Retinal pigment epithelial cell (primary cell): ENCODE results near the gene MPV17L.
"Not testable (repeated sequence)": the region's sequence is repeated elsewhere in the genome, so short reads cannot be mapped to it uniquely, and the experiment has no call there.

Experiments
- DNase-seq: peaks from one replicate; pipeline ENCODE4 v3.0.0-alpha.2; 2010; ENCODE audit warnings: low read depth
- H3K4me3 ChIP-seq: 2 replicates; pipeline ENCODE4 v1.5.1; 2011; ENCODE audit warnings: mild to moderate bottlenecking, low read length, control low read depth, moderate library complexity
- CTCF ChIP-seq: conservative IDR thresholded peaks from 2 replicates; pipeline ENCODE4 v1.5.1; 2011; ENCODE audit warnings: low read depth, low read length, control low read depth, inconsistent platforms

The MPV17L gene

GRCh38 chr16:15415511-15415985, 20.0 kb downstream of the MPV17L start:
- no peak for TF ChIP-seq CTCF
- H3K4me3 ChIP-seq = no peak overlapping the region
- no peak for DNase-seq

GRCh38 chr16:15417197-15417596, 21.6 kb downstream of the MPV17L start:
- H3K4me3 ChIP-seq = no peak overlapping the region
- TF ChIP-seq CTCF = no peak
- DNase-seq = no peak

- no peak for TF ChIP-seq CTCF
- DNase-seq = no peak
- no peak overlapping the region for H3K4me3 ChIP-seq
These were observed 22.7 kb downstream of the MPV17L start for GRCh38 chr16:15418206-15418605.

- H3K4me3 ChIP-seq, DNase-seq: not testable (repeated sequence)
These were observed 26.1 kb downstream of the MPV17L start for GRCh38 chr16:15421696-15422095.

- no peak overlapping the region for H3K4me3 ChIP-seq
- DNase-seq = no peak
- TF ChIP-seq CTCF = no peak
These were observed 26.7 kb downstream of the MPV17L start for GRCh38 chr16:15422222-15422621.

- TF ChIP-seq CTCF = no peak
- H3K4me3 ChIP-seq = no peak overlapping the region
- no peak for DNase-seq
These were observed 30.3 kb downstream of the MPV17L start for GRCh38 chr16:15425861-15426260.

GRCh38 chr16:15426796-15427195, 31.2 kb downstream of the MPV17L start:
- H3K4me3 ChIP-seq = no peak overlapping the region
- no peak for DNase-seq
- TF ChIP-seq CTCF = no peak
